Eye (tissue), 1 donor: ENCODE measurements around the gene ANKMY1.
"Not testable (repeated sequence)": the region's sequence is repeated elsewhere in the genome, so short reads cannot be mapped to it uniquely, and the experiment has no call there.

Experiments
- DNase-seq: peaks from one replicate; pipeline ENCODE4 v3.0.0-alpha.2; 2015

The ANKMY1 gene

GRCh38 chr2:240553956-240554480, 3.8 kb downstream of the ANKMY1 start:
- DNase-seq: no peak

DNA sequence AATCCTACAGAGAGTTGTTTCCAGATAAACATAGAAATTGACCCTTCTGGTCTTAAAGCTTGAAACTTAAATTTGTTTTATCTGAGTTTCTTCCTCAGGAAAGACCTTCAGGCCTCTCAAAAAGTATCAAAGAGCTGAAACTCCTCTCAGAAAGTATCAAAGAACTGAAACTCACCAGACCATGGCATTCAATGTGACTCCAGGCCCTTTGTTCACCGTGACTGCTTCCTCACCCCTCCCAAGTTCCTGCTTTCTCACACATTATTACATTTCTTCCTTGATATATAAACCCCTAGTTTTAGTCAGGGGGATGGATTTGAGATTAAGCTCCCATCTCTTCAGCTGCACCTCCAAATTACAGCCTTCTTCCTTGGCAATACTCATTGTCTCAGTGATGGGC, 6.0 kb downstream of the ANKMY1 start:
- no peak for DNase-seq

DNA sequence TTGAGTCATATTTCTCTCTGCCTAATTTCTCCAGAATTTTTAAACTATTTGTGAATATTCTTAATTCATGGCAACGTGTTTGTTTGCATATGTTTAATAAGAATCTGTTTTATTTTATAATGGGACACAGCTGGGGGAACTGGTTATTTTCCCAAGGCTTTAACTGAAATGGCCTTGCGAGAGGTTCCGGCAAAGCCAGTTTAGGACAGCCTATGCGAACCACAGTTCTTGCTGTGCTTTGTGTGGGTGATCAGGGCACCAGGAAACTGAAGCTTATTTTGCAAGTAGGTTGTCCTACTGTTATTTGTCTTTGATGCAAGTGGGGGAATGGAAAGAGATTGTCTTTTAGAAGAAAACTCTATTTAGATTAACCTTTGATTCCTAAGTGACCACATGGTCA, 6.5 kb downstream of the ANKMY1 start:
- DNase-seq: no peak

DNA sequence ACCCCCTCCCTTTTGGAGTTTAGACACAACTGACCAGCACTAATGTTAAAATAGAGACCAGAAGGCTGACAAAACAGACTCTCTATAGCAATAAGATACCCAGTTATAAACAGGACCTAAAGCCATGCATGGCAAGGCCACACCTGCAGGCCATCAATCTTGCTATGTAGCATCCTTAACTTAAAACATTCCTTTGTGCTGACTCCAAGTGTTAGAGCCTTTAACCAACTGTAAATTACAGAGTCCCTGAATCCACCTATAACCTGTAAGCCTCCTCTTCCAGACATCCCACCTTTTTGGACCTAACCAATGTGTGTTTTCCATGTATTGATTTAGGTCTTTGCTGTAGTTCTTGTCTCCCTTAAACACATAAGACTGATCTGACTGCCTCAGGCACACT, 17.9 kb downstream of the ANKMY1 start:
- no peak for DNase-seq

GRCh38 chr2:240539101-240539500, 18.7 kb downstream of the ANKMY1 start:
- DNase-seq: not testable (repeated sequence)

DNA sequence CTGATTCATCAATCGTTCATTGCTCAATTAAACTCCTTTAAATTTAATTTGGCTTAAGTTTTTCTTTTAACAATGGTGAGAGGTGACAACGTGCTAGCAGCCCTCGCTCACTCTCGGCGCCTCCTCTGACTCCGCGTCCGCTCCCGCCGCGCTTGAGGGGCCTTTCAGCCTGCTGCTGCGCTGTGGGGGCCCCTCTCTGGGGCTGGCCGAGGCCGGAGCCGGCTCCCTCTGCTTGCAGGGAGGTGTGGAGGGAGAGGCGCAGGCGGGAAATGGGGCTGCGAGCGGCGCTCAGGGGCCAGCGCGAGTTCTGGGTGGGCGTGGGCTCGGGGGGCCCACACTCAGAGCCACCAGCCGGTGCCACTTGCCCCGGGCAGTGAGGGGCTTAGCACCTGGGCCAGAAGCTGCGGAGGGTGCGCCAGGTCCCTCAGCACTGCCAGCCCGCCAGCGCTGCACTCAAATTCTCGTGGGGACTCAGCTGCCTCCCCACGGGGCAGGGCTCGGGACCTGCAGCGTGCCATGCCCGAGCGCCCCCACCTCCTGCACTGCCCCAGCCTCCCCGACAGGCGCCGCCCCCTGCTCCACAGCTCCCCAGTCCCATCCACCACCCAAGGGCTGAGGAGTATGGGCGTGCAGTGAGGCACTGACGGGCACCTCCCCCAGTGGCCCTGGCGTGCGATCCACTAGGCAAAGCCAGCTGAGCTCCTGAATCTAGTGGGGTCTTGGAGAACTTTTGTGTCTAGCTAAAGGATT, 19.6 kb downstream of the ANKMY1 start:
- no peak for DNase-seq

- no peak for DNase-seq
Observed at GRCh38 chr2:240532031-240532775, 25.6 kb downstream of the ANKMY1 start.

- no peak for DNase-seq
Observed at GRCh38 chr2:240531038-240531437, 26.8 kb downstream of the ANKMY1 start.

DNA sequence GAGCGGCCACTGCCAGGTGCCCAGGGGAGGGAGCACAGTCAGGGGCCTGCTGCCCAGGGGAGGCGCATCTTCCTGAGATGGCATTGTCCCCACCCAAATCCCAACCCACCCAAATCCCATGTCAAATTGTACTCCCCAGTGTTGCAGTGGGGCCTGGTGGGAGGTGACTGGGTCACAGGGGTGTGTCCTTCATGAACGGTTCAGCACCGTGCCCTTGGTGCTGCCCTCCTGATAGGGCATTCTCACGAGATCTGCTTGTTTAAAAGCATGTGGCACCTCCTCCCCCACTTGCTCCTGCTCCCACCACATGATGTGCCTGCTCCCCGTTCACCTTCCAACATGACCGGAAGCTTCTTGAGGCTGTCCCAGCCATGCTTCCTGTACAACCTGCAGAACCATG, 27.6 kb downstream of the ANKMY1 start:
- no peak for DNase-seq

DNA sequence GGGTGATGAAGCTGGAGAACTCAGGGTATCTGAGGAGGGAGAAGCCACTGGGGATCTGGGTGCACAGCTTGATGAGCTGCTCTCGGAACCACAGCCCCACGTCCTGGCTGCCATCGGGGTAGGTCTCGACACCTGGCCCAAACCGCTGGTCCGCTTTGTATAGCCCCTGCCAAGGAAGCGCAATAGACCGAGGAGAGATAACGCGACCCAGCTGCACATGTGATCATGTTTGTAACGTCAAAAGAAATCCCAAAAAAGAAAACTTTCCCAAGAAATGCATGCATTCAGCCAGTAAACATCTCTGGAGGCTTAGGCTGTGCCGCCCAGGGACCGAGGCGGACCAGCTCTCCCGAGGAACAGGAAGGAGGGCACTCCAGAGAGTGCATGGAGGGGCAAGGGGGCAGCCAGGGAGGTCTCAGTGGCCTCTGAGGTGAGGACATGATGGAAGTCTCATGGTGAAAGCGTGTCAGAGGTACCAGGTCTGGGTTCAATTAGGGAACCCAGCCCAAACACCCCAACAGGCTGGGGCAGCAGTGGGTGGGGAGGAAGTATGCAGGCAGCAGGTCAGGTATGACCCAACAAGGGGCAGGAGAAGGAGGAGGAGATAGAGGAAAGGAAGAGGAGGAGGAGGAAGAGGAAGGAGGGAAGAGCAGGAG, 28.3 kb downstream of the ANKMY1 start:
- no peak for DNase-seq

- no peak for DNase-seq
Observed at GRCh38 chr2:240528406-240529040, 29.3 kb downstream of the ANKMY1 start.

DNA sequence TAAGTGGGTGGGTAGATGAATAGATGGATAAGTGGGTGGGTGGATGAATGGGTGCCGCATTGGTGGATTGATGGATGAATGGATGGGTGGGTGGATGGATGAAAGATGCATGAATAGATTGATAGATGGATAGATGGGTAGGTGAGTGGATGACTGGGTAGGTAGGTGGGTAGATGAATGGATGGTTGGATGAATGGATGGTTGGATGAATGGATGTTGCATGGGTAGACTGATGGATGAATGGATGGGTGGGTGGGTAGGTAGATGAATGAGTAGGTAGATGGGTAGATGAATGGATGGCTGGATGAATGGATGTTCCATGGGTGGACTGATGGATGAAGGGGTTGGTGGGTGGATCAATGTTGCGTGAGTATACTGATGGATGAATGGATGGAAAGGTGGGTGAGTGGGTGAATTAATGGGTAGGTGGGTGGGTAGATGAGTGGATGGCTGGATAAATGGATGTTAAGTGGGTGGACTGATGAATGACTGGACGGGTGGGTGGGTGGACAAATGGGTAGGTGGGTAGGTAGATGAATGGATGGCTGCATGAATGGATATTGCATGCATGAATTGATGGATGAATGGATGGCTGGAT, 30.5 kb downstream of the ANKMY1 start:
- DNase-seq: no peak

GRCh38 chr2:240526521-240526920, 31.3 kb downstream of the ANKMY1 start:
- no peak for DNase-seq

DNA sequence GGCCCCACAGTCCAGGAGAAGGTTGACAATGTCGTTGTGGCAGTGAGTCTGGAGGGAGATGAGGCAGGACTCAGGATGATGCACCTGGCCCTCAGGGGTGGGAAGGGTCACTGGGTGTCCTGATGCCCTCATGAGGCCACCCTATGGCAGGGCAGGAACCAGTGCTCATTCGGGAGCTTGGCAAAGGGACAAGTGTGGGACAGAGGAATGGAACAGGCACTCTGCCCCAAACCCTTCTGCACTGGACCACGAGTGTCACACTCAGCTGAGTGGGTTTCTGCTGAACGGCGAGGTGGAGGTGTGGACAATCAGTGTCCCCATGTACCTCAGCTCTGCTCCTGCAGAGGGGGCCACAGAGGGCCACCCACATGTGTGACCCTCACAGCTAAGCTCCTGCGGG, 32.0 kb downstream of the ANKMY1 start:
- DNase-seq: no peak

DNA sequence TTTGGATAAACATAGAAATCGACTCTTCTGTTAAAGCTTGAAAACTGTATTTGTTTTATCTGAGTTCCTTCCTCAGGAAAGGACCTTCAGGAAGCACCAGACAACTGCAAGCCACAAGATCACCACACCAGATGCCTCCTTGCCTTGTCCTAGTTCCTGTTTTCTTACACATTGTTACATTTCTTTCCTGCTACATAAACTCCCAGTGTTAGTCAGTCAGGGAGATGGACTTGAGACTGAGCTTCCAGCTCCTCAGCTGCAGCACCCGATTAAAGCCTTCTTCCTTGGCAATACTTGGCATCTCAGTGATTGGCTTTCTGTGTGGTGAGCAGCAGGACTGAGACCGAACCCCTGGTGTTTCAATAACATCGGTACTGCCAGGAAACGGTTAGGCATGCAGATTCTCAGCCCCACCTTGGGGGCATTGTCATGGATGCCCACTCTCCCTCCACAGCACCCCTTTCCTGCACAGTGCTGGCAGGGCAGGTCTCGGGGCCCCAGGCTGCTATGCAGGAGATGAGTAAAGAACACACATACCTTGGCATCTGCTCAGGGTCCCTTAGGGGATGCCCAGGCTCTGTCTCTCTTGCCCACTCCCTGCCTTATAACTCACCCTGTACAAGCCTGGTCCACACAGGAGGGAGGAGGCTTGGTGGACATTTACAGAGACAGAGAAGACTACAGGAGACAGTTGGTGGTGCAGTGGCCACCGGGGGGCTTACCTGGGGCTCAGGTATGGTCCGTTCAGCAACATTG, 32.6 kb downstream of the ANKMY1 start:
- DNase-seq: no peak

- DNase-seq: no peak
Observed at GRCh38 chr2:240523451-240524281, 34.1 kb downstream of the ANKMY1 start.

DNA sequence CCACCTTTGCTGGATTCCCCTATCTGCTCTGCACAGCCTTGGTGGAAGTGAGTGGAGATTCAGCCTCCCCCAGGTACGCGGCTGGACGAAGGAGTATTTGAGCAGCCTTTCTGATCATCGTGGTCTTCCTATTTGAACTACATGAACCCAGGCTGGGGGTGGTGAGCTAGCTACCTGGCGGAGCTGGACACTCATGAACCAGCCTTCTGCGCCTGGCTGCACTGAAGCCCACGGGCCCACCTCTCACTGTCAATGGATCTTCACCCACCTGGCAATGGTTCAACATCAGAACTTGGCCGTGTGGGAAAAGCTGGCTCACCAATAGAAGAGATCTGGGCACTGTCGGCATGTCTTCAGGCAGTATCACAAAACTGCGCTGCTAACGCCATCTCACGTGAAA, 35.4 kb downstream of the ANKMY1 start:
- DNase-seq: no peak

GRCh38 chr2:240521885-240522284, 35.9 kb downstream of the ANKMY1 start:
- not testable (repeated sequence) for DNase-seq

DNA sequence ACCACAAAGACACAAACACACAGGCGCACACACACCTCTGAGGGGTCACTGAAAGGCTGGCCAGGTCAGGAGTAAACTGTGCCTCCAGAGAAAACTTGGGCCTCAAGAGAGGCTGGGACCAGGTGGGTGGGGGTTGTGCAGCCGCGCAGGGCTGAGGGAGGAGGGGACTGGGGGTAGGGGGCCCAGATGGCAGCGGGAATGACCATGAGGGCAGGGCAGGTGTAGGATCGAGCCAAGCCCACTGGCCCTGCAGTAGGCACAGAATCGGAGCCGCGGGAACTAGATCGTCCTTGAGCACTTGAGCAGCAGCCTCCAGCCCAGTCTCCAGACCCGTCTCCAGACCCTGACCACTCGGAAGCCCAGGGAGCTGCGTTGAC, 36.8 kb downstream of the ANKMY1 start:
- DNase-seq: no peak

DNA sequence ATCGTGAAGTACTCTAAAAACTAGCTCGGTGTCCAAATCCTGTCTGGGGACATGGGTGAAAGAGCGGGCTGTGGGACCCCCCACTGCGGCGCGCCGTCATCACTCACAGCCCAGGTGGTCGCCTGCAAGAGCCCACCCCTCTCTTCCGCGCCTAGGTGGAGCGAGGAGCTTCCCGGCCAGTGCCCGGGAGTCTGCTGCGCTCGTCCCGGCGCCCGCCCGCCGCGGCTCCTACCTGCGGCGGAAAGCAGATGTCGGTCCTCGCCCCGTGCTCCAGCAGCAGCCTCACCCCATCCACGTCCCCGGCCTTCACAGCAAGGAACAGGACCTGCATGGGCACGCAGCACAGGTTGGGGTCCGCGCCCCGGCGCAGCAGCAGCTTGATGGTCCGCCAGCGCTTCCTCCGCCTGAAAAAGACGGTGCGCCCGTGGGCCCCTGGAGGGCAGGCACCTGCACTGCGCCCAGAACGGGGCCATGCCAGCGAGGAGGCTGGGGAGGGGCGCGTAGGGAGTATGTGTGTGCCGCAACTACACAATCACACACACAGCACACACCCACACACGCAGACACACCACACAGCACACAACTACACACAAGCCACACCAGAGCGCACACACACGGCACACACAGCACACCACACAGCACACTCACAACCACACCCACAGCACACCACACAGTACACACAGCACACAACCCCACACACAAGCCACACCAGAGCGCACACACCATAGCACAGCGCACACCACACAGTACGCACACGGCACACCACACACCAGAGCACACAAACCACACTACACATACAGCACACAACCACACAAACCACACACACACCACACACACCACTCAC, 37.4 kb downstream of the ANKMY1 start:
- DNase-seq: peak; percentile 26
